Astrocyte (in vitro differentiated cells and primary cell): ENCODE results near the gene CCDC74A.
"Not testable (repeated sequence)": the region's sequence is repeated elsewhere in the genome, so short reads cannot be mapped to it uniquely, and the experiment has no call there.

Experiments
- EZH2 ChIP-seq: IDR thresholded peaks from 2 replicates; pipeline ENCODE4 v1.6.1; 2012; ENCODE audit warnings: mild to moderate bottlenecking, low read length, inconsistent platforms; ENCODE audit not compliant: insufficient read depth
- TF ChIP-seq, protein P1 (sequence below): IDR thresholded peaks from 2 replicates; pipeline ENCODE4 v1.5.1; 2011; ENCODE audit warnings: low read depth, mild to moderate bottlenecking, inconsistent platforms, low read length, moderate library complexity; ENCODE audit not compliant: insufficient read depth

DNA sequence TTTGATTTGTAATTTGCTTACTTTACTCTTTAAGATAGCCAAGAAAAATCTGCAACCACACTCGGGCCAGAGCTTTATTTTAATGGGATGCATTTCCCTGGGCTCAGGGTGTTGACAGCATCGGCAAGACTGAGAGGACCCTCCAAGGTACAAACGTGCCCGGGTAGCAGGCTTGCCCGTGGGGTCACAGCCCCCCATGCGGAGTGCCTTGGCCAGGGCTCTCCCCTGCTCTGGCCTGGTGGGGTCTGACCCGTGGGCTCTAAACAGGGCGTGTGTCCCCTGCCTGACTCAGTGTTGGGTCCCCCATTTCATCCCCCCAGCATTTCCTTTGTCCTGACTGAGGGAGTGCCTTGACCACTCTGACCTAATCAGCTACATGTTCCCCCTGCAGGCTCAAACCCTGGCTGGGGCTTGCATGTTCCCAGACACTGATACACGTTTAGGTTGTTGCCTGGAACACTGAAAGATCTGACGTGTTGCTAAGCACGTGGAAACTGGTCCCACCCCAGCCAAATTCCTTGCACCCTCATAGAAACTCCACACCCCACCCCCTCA lies 42.7 kb upstream of the CCDC74A start:
- TF ChIP-seq, protein P1, sequence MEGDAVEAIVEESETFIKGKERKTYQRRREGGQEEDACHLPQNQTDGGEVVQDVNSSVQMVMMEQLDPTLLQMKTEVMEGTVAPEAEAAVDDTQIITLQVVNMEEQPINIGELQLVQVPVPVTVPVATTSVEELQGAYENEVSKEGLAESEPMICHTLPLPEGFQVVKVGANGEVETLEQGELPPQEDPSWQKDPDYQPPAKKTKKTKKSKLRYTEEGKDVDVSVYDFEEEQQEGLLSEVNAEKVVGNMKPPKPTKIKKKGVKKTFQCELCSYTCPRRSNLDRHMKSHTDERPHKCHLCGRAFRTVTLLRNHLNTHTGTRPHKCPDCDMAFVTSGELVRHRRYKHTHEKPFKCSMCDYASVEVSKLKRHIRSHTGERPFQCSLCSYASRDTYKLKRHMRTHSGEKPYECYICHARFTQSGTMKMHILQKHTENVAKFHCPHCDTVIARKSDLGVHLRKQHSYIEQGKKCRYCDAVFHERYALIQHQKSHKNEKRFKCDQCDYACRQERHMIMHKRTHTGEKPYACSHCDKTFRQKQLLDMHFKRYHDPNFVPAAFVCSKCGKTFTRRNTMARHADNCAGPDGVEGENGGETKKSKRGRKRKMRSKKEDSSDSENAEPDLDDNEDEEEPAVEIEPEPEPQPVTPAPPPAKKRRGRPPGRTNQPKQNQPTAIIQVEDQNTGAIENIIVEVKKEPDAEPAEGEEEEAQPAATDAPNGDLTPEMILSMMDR: not testable (repeated sequence)
- TF ChIP-seq EZH2: not testable (repeated sequence)
